Measurements from ENCODE around the gene TEPSIN.

TEPSIN gene

GRCh38 chr17:81249223-81250040, 10.6 kb upstream of the TEPSIN start:
- DNase-seq (ENCODE audit: low spot score): no peak

- no peak for DNase-seq (ENCODE audit: low spot score)
These were observed 9.8 kb upstream of the TEPSIN start for GRCh38 chr17:81248649-81249048.

- DNase-seq (ENCODE audit: low spot score): no peak
These were observed 8.6 kb upstream of the TEPSIN start for GRCh38 chr17:81247339-81247990.

GRCh38 chr17:81246679-81247338, 8.0 kb upstream of the TEPSIN start:
- DNase-seq (ENCODE audit: low spot score): no peak

- no peak for DNase-seq (ENCODE audit: low spot score)
These were observed 7.5 kb upstream of the TEPSIN start for GRCh38 chr17:81246343-81246670.

- no peak for DNase-seq (ENCODE audit: low spot score)
These were observed 6.9 kb upstream of the TEPSIN start for GRCh38 chr17:81245665-81246342.

GRCh38 chr17:81245024-81245664, 6.3 kb upstream of the TEPSIN start:
- peak; percentile 48 for DNase-seq (ENCODE audit: low spot score)

GRCh38 chr17:81244358-81245023, 5.6 kb upstream of the TEPSIN start:
- DNase-seq (ENCODE audit: low spot score): no peak

GRCh38 chr17:81243333-81243664, 4.4 kb upstream of the TEPSIN start:
- DNase-seq (ENCODE audit: low spot score): no peak

- no peak for DNase-seq (ENCODE audit: low spot score)
These were observed 3.8 kb upstream of the TEPSIN start for GRCh38 chr17:81242421-81243332.

GRCh38 chr17:81241648-81242420, 3.0 kb upstream of the TEPSIN start:
- DNase-seq (ENCODE audit: low spot score): peak; percentile 75

GRCh38 chr17:81241203-81241602, 2.3 kb upstream of the TEPSIN start:
- DNase-seq (ENCODE audit: low spot score): no peak

GRCh38 chr17:81240761-81241160, 1.9 kb upstream of the TEPSIN start:
- no peak for DNase-seq (ENCODE audit: low spot score)

- DNase-seq (ENCODE audit: low spot score): peak; percentile 56
These were observed 1.1 kb upstream of the TEPSIN start for GRCh38 chr17:81239714-81240555.

GRCh38 chr17:81238490-81238814, 403 bp downstream of the TEPSIN start:
- DNase-seq (ENCODE audit: low spot score): no peak

- DNase-seq (ENCODE audit: low spot score): no peak
These were observed 1.0 kb downstream of the TEPSIN start for GRCh38 chr17:81237591-81238489.

GRCh38 chr17:81236784-81237183, 2.1 kb downstream of the TEPSIN start:
- no peak for DNase-seq (ENCODE audit: low spot score)
